OCI-LY1 (cell line): ENCODE data around the gene ASCC1.

Experiments used
- H2AFZ ChIP-seq: fragments of 200-600 bp; sonication (generic), shearing (Covaris generic); 2 replicates; pipeline ENCODE4 v1.6.0; 2014; ENCODE audit warnings: antibody characterized with exemption, mild to moderate bottlenecking, low read length
- H3F3A ChIP-seq: fragments of 200-600 bp; sonication (generic), shearing (Covaris generic); 2 replicates; pipeline ENCODE4 v1.6.0; 2014; ENCODE audit warnings: mild to moderate bottlenecking, antibody characterized with exemption, low read length, moderate library complexity; ENCODE audit not compliant: insufficient read depth
- H3K27ac ChIP-seq: fragments of 200-600 bp; sonication (generic); 2 replicates; pipeline ENCODE4 v1.5.1; 2014; ENCODE audit warnings: low read length, mixed run types, mild to moderate bottlenecking, low read depth; ENCODE audit not compliant: poor library complexity, severe bottlenecking
- H3K27me3 ChIP-seq: fragments of 200-600 bp; sonication (generic); 2 replicates; pipeline ENCODE4 v1.6.0; 2014; ENCODE audit warnings: antibody characterized with exemption, mild to moderate bottlenecking, low read length, moderate library complexity; ENCODE audit not compliant: insufficient read depth
- H3K36me3 ChIP-seq: fragments of 200-600 bp; sonication (generic); 2 replicates; pipeline ENCODE4 v1.6.1; 2014; ENCODE audit warnings: mild to moderate bottlenecking, antibody characterized with exemption, low read length, moderate library complexity, mixed read lengths; ENCODE audit not compliant: insufficient read depth
- H3K4me1 ChIP-seq: fragments of 200-600 bp; sonication (generic); 2 replicates; pipeline ENCODE4 v1.5.1; 2014; ENCODE audit warnings: mild to moderate bottlenecking, low read length, moderate library complexity; ENCODE audit not compliant: insufficient read depth, severe bottlenecking
- H3K4me2 ChIP-seq: fragments of 200-600 bp; sonication (generic), shearing (Covaris generic); 2 replicates; pipeline ENCODE4 v1.6.1; 2014; ENCODE audit warnings: low read length
- H3K4me3 ChIP-seq: fragments of 200-600 bp; sonication (generic); 2 replicates; pipeline ENCODE4 v1.5.1; 2014; ENCODE audit warnings: low read length, low read depth, mild to moderate bottlenecking, mixed read lengths; ENCODE audit not compliant: poor library complexity, severe bottlenecking
- H3K79me2 ChIP-seq: fragments of 200-600 bp; shearing (Covaris generic); 2 replicates; pipeline ENCODE4 v1.6.1; 2016; ENCODE audit warnings: mixed run types, low read length, mixed read lengths; ENCODE audit not compliant: insufficient read depth
- H3K9ac ChIP-seq: fragments of 200-600 bp; sonication (generic), shearing (Covaris generic); 2 replicates; pipeline ENCODE4 v1.6.1; 2014; ENCODE audit warnings: mild to moderate bottlenecking, low read length, mixed read lengths
- H3K9me2 ChIP-seq: fragments of 200-600 bp; sonication (generic), shearing (Covaris generic); 2 replicates; pipeline ENCODE4 v1.6.1; 2014; ENCODE audit warnings: low read depth, mild to moderate bottlenecking, low read length, mixed read lengths
- H3K9me3 ChIP-seq: fragments of 200-600 bp; shearing (Covaris generic); 2 replicates; pipeline ENCODE4 v1.6.1; 2014; ENCODE audit warnings: low read length, mixed read lengths
- H4K20me1 ChIP-seq: fragments of 200-600 bp; sonication (generic), shearing (Covaris generic); 2 replicates; pipeline ENCODE4 v1.6.0; 2016; ENCODE audit warnings: mild to moderate bottlenecking, low read length; ENCODE audit not compliant: insufficient read depth
- CTCF ChIP-seq: fragments of 200-600 bp; sonication (generic), shearing (Covaris generic); IDR thresholded peaks from 2 replicates; pipeline ENCODE4 v1.5.1; 2017; ENCODE audit warnings: mild to moderate bottlenecking, antibody characterized with exemption, low read length, moderate library complexity, mixed read lengths
- EZH2 ChIP-seq: fragments of 200-600 bp; sonication (generic), shearing (Covaris generic); IDR thresholded peaks from 2 replicates; pipeline ENCODE4 v1.8.0; 2017; ENCODE audit warnings: borderline replicate concordance, mixed run types, mild to moderate bottlenecking, antibody characterized with exemption, low read length, moderate library complexity, mixed read lengths

ASCC1 gene

GRCh38 chr10:72121389-72121788 is 94.7 kb downstream of the ASCC1 start:
- Histone ChIP-seq H3K27me3 (no peaks in the 10 kb centered on the region), H3K9ac (no peak overlapping the region), H3K36me3 (peaks cover 34% of the 10 kb centered on the region), H3F3A (no peaks in the 10 kb centered on the region), H3K79me2 (no peaks in the 10 kb centered on the region), H4K20me1 (no peaks in the 10 kb centered on the region), H2AFZ (no peak overlapping the region), H3K4me2 (no peak overlapping the region), H3K9me3 (peaks cover 9% of the 10 kb centered on the region), H3K9me2 (no peaks in the 10 kb centered on the region), H3K4me3 (no peak overlapping the region), H3K27ac (no peak overlapping the region), H3K4me1 (no peaks in the 10 kb centered on the region)
- TF ChIP-seq CTCF (no peak), EZH2 (no peak)

GRCh38 chr10:72116372-72116771 is 99.7 kb downstream of the ASCC1 start:
- peaks cover 11% of the 10 kb centered on the region for H3K9me3 ChIP-seq
- no peaks in the 10 kb centered on the region for H3K79me2 ChIP-seq
- H3K9me2 ChIP-seq, result no peaks in the 10 kb centered on the region
- peaks cover 34% of the 10 kb centered on the region for H3K36me3 ChIP-seq
- H3K4me2 ChIP-seq, result no peak overlapping the region
- H3K27me3 ChIP-seq, result no peaks in the 10 kb centered on the region
- no peaks in the 10 kb centered on the region for H3F3A ChIP-seq
- no peak overlapping the region for H2AFZ ChIP-seq
- H3K4me3 ChIP-seq, result no peak overlapping the region
- H3K4me1 ChIP-seq, result no peaks in the 10 kb centered on the region
- no peaks in the 10 kb centered on the region for H4K20me1 ChIP-seq
- H3K27ac ChIP-seq, result no peak overlapping the region
- no peak overlapping the region for H3K9ac ChIP-seq
- TF ChIP-seq CTCF (no peak), EZH2 (no peak)

GRCh38 chr10:72114706-72115450 is 101.2 kb downstream of the ASCC1 start:
- Histone ChIP-seq H2AFZ (no peak overlapping the region), H3F3A (no peaks in the 10 kb centered on the region), H3K36me3 (peaks cover 32% of the 10 kb centered on the region), H3K9me3 (peaks cover 11% of the 10 kb centered on the region), H3K79me2 (no peaks in the 10 kb centered on the region), H3K4me2 (no peak overlapping the region), H3K4me3 (no peak overlapping the region), H3K4me1 (no peaks in the 10 kb centered on the region), H3K27ac (no peak overlapping the region), H3K27me3 (no peaks in the 10 kb centered on the region), H3K9me2 (no peaks in the 10 kb centered on the region), H3K9ac (no peak overlapping the region), H4K20me1 (no peaks in the 10 kb centered on the region)
- TF ChIP-seq EZH2 (no peak), CTCF (no peak)
